Astrocyte (in vitro differentiated cells and primary cell): ENCODE measurements around the gene CEACAM1. TPM values are rescaled to one million over a fixed set of nuclear protein-coding genes. Genes with fewer than 3 reads are reported as not detected.

Source experiments
- DNase-seq: peaks from one replicate; pipeline ENCODE4 v3.0.0-alpha.2; 2010; ENCODE audit warnings: low read depth
- FAIRE-seq: peaks from 2 replicates; lab custom pipeline; 2011; peaks lifted over from hg19 to GRCh38; lab: Jason Lieb, UNC
- H2AFZ ChIP-seq: 2 replicates; pipeline ENCODE4 v1.6.0; 2012; ENCODE audit warnings: low read depth, low read length, inconsistent platforms
- H3K27ac ChIP-seq: 2 replicates; pipeline ENCODE4 v1.5.1; 2011; ENCODE audit warnings: low read depth, low read length, inconsistent platforms
- H3K27me3 ChIP-seq: 2 replicates; pipeline ENCODE4 v1.6.0; 2011; ENCODE audit warnings: low read length, inconsistent platforms; ENCODE audit not compliant: insufficient read depth
- H3K36me3 ChIP-seq: 2 replicates; pipeline ENCODE4 v1.5.1; 2011; ENCODE audit warnings: low read length, inconsistent platforms; ENCODE audit not compliant: insufficient read depth
- H3K4me1 ChIP-seq: 2 replicates; pipeline ENCODE4 v1.5.1; 2011; ENCODE audit warnings: low read length, inconsistent platforms; ENCODE audit not compliant: insufficient read depth
- H3K4me2 ChIP-seq: 2 replicates; pipeline ENCODE4 v1.6.0; 2012; ENCODE audit warnings: low read length, inconsistent platforms
- H3K4me3 ChIP-seq: 2 replicates; pipeline ENCODE4 v1.5.1; 2011; ENCODE audit warnings: low read depth, mild to moderate bottlenecking, low read length, inconsistent platforms; ENCODE audit not compliant: insufficient read depth
- H3K79me2 ChIP-seq: 2 replicates; pipeline ENCODE4 v1.6.0; 2012; ENCODE audit warnings: mild to moderate bottlenecking, low read length, inconsistent platforms; ENCODE audit not compliant: insufficient read depth
- H3K9ac ChIP-seq: 2 replicates; pipeline ENCODE4 v1.6.0; 2012; ENCODE audit warnings: mild to moderate bottlenecking, low read length, inconsistent platforms
- H3K9me3 ChIP-seq: 2 replicates; pipeline ENCODE4 v1.5.1; 2012; ENCODE audit warnings: low read depth, mild to moderate bottlenecking, low read length, inconsistent platforms; ENCODE audit not compliant: insufficient read depth
- H4K20me1 ChIP-seq: 2 replicates; pipeline ENCODE4 v1.6.0; 2012; ENCODE audit warnings: low read length, inconsistent platforms; ENCODE audit not compliant: insufficient read depth
- H3K27ac Mint-ChIP-seq: one replicate; pipeline ENCODE4 v1.8.0; 2021; ENCODE audit warnings: mild to moderate bottlenecking, mixed read lengths; ENCODE audit not compliant: unreplicated experiment
- H3K27me3 Mint-ChIP-seq: one replicate; pipeline ENCODE4 v1.8.0; 2021; ENCODE audit warnings: low read depth, mixed read lengths; ENCODE audit not compliant: unreplicated experiment
- H3K36me3 Mint-ChIP-seq: one replicate; pipeline ENCODE4 v1.8.0; 2021; ENCODE audit warnings: low read depth, mixed read lengths; ENCODE audit not compliant: unreplicated experiment
- H3K4me1 Mint-ChIP-seq: one replicate; pipeline ENCODE4 v1.8.0; 2021; ENCODE audit warnings: low read depth, mixed read lengths; ENCODE audit not compliant: unreplicated experiment
- H3K4me3 Mint-ChIP-seq: one replicate; pipeline ENCODE4 v1.8.0; 2021; ENCODE audit warnings: mild to moderate bottlenecking, moderate library complexity, mixed read lengths; ENCODE audit not compliant: unreplicated experiment
- H3K9me3 Mint-ChIP-seq: one replicate; pipeline ENCODE4 v1.8.0; 2021; ENCODE audit warnings: mild to moderate bottlenecking, mixed read lengths; ENCODE audit not compliant: unreplicated experiment
- EZH2 ChIP-seq: IDR thresholded peaks from 2 replicates; pipeline ENCODE4 v1.6.1; 2012; ENCODE audit warnings: mild to moderate bottlenecking, low read length, inconsistent platforms; ENCODE audit not compliant: insufficient read depth
- total RNA-seq: library from RNA; stranded (reverse); gene quantifications from 2 replicates; pipeline ENCODE4 v1.2.1, GENCODE V29; 2021
- TF ChIP-seq, protein P1 (sequence below): IDR thresholded peaks from 2 replicates; pipeline ENCODE4 v1.5.1; 2011; ENCODE audit warnings: low read depth, mild to moderate bottlenecking, inconsistent platforms, low read length, moderate library complexity; ENCODE audit not compliant: insufficient read depth

Gene CEACAM1
- total RNA-seq, 1 donor from 2014 or later, result 1.1 TPM

DNA sequence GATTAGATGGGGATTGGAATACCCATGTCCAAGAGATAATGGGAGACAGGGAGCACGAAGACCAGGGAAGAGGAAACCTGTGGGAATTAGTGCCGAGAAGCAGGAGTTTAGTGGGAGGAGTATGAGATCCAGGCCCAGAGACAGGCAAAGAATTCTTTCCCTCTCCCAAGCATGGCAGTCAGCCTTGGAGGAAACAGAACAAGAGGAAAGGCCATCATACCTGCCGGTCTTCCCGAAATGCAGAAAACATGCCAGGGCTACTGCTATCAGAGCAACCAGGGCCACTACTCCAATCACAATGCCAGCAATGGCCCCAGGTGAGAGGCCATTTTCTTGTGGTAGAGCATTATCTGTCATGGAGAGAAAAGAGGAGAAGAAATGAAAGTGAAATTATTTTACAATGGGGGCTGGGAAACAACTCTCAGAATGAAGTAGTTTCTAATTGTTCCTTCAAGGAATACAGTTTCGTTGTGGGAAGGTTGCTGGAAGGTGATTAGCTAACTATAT is 16.1 kb downstream of the CEACAM1 start:
- Histone ChIP-seq H3K4me3 (no peak overlapping the region), H3K79me2 (no peaks in the 10 kb centered on the region), H3K9ac (no peak overlapping the region), H2AFZ (no peak overlapping the region), H3K27me3 (peaks cover 5% of the 10 kb centered on the region), H3K4me2 (no peak overlapping the region), H3K4me1 (no peaks in the 10 kb centered on the region), H3K9me3 (peaks cover 2% of the 10 kb centered on the region), H3K36me3 (no peaks in the 10 kb centered on the region), H4K20me1 (no peaks in the 10 kb centered on the region), H3K27ac (no peak overlapping the region)
- FAIRE-seq (no peak), DNase-seq (no peak)
- Mint-ChIP-seq H3K4me3 (no peak overlapping the region), H3K36me3 (no peaks in the 10 kb centered on the region), H3K4me1 (no peaks in the 10 kb centered on the region), H3K27me3 (peaks cover 15% of the 10 kb centered on the region), H3K9me3 (peaks cover 4% of the 10 kb centered on the region), H3K27ac (no peak overlapping the region)
- TF ChIP-seq EZH2, result no peak
- TF ChIP-seq, protein P1, sequence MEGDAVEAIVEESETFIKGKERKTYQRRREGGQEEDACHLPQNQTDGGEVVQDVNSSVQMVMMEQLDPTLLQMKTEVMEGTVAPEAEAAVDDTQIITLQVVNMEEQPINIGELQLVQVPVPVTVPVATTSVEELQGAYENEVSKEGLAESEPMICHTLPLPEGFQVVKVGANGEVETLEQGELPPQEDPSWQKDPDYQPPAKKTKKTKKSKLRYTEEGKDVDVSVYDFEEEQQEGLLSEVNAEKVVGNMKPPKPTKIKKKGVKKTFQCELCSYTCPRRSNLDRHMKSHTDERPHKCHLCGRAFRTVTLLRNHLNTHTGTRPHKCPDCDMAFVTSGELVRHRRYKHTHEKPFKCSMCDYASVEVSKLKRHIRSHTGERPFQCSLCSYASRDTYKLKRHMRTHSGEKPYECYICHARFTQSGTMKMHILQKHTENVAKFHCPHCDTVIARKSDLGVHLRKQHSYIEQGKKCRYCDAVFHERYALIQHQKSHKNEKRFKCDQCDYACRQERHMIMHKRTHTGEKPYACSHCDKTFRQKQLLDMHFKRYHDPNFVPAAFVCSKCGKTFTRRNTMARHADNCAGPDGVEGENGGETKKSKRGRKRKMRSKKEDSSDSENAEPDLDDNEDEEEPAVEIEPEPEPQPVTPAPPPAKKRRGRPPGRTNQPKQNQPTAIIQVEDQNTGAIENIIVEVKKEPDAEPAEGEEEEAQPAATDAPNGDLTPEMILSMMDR, result no peak

DNA sequence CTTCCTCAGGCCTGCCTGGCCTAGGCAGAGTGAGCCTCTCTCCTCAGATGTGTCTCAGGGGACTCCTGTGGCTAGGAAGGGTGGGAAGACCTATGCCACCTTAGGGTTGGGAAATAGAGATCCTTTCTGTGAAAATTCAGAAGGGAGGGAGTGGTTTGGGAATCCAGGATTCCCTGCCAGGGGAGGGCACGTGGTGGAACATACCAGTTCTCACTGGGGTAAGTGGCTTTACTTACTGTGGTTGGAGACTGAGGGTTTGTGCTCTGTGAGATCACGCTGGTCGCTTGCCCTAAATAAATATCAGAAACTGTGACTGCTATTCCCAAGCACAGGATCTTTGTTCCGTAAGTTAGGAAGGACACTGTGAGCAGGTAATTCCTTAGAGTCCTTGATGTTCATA is 16.9 kb downstream of the CEACAM1 start:
- no peak for FAIRE-seq
- Histone ChIP-seq H3K4me1 (no peaks in the 10 kb centered on the region), H4K20me1 (no peaks in the 10 kb centered on the region), H3K36me3 (no peaks in the 10 kb centered on the region), H3K4me3 (no peak overlapping the region), H3K79me2 (no peaks in the 10 kb centered on the region), H3K27ac (no peak overlapping the region), H3K27me3 (peaks cover 5% of the 10 kb centered on the region), H3K9ac (no peak overlapping the region), H2AFZ (no peak overlapping the region), H3K9me3 (no peaks in the 10 kb centered on the region), H3K4me2 (no peak overlapping the region)
- TF ChIP-seq, protein P1, result no peak
- no peak for TF ChIP-seq EZH2
- no peaks in the 10 kb centered on the region for H3K4me1 Mint-ChIP-seq
- peaks cover 15% of the 10 kb centered on the region for H3K27me3 Mint-ChIP-seq
- H3K9me3 Mint-ChIP-seq, result no peaks in the 10 kb centered on the region
- no peak for DNase-seq
- no peaks in the 10 kb centered on the region for H3K36me3 Mint-ChIP-seq
- H3K4me3 Mint-ChIP-seq, result no peak overlapping the region
- H3K27ac Mint-ChIP-seq, result no peak overlapping the region

DNA sequence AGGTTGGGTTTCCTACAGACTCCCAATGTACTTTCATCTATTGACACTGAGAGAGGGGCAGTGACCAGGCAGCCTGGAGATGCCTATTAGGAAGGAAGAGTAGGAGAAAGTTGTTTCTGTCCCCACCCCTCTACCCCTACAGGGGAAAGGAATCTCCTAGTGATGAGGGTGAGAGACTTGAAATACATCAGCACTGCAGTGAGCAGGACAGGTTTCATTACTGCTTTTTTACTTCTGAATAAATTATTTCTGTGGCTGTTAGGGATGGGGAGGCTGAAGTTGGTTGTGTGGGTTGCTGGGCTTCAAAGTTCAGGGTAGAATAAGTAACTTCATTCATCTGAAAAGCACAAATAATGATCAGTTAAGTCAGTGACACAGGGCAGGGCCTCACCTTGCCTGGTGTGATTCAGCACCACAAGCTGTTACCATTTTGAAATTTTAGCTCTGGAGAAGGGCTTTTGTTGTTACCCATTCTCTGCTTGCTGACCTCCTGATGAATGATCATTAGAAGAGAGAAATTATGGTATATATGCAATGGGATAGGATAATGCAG is 19.3 kb downstream of the CEACAM1 start:
- Histone ChIP-seq H3K27me3 (peaks cover 5% of the 10 kb centered on the region), H3K9ac (no peak overlapping the region), H3K9me3 (no peaks in the 10 kb centered on the region), H3K27ac (no peak overlapping the region), H3K36me3 (no peaks in the 10 kb centered on the region), H2AFZ (no peak overlapping the region), H3K4me2 (no peak overlapping the region), H3K79me2 (no peaks in the 10 kb centered on the region), H3K4me1 (no peaks in the 10 kb centered on the region), H4K20me1 (no peaks in the 10 kb centered on the region), H3K4me3 (no peak overlapping the region)
- Mint-ChIP-seq H3K4me3 (no peak overlapping the region), H3K4me1 (no peaks in the 10 kb centered on the region), H3K27ac (no peak overlapping the region), H3K36me3 (no peaks in the 10 kb centered on the region), H3K27me3 (peaks cover 26% of the 10 kb centered on the region), H3K9me3 (peaks cover 2% of the 10 kb centered on the region)
- no peak for TF ChIP-seq EZH2
- TF ChIP-seq, protein P1, result no peak
- no peak for DNase-seq
- FAIRE-seq, result no peak
